Measurements from ENCODE around the gene CACNA2D2. TPM values are rescaled to one million over a fixed set of nuclear protein-coding genes. Genes with fewer than 3 reads are reported as not detected.
A peak's percentile ranks its signal among the peaks of the same experiment; 100 is the strongest.

CACNA2D2 gene
- total and polyA plus RNA-seq, 2 of the 13 experiments (the other 11 are each of a cell fraction or from before 2014, with no cell fraction given), result not detected

GRCh38 chr3:50415061-50415460, 88.4 kb downstream of the CACNA2D2 start:
- intact Hi-C loops (cut with micrococcal nuclease; ENCODE audit: unreplicated experiment), result no loop called here
- peaks cover 1 to 15% of the 10 kb centered on the region in 2 experiments; a peak in 3 of 5 replicates for H3K27me3 ChIP-seq (ENCODE audit: control insufficient read depth in 1 of 2, insufficient read depth in 2 of 2, low read length in 2 of 2)
- no peaks in the 10 kb centered on the region for H3K79me2 ChIP-seq (ENCODE audit: insufficient read depth, low read length)
- H3K27ac ChIP-seq (ENCODE audit: extremely low read length, insufficient read depth, low read length), result no peak overlapping the region
- TF ChIP-seq, protein P1, sequence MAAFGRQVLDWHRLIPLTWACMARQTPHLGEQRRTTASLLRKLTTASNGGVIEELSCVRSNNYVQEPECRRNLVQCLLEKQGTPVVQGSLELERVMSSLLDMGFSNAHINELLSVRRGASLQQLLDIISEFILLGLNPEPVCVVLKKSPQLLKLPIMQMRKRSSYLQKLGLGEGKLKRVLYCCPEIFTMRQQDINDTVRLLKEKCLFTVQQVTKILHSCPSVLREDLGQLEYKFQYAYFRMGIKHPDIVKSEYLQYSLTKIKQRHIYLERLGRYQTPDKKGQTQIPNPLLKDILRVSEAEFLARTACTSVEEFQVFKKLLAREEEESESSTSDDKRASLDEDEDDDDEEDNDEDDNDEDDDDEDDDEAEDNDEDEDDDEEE (CRISPR knock-in tag; IDR thresholded peaks at IDR 0.05), result no peak
- peak; percentile 22 for TF ChIP-seq CTCF (CRISPR knock-in tag; IDR thresholded peaks at IDR 0.05)
- no peaks in the 10 kb centered on the region for H3K36me3 ChIP-seq (replicated peaks in 1 of 2; ENCODE audit: control insufficient read depth in 1 of 2, insufficient read depth in 2 of 2, low read length in 2 of 2)
- H3K4me3 ChIP-seq (replicated peaks in 1 of 3; ENCODE audit: insufficient read depth in 1 of 3, low read depth in 2 of 3, low read length in 3 of 3), result no peak overlapping the region
- WGBS (ENCODE audit: low lambda C conversion rate), result 17% methylated on average over 2 of the region's 4 CpGs
- no peaks in the 10 kb centered on the region for H3K4me1 ChIP-seq (ENCODE audit: insufficient read depth, low read length)
- no TSS peak for BruUV-seq (replicated peaks)
- ChIA-PET CTCF (ENCODE audit: low intra/inter-chr PET ratio, low total read pairs) (no interaction called here), POLR2A (no interaction called here)
- DNase-seq (ENCODE audit: low spot score) (no peak), ATAC-seq (peak; percentile 38), FAIRE-seq (no peak)
- H3K9ac ChIP-seq (ENCODE audit: insufficient read depth, low read depth, low read length), result no peak overlapping the region
- H2AFZ ChIP-seq (ENCODE audit: low read length), result no peak overlapping the region
- H4K20me1 ChIP-seq (ENCODE audit: insufficient read depth, low read length), result peaks cover 4% of the 10 kb centered on the region; the same call in 1 of the 2 replicates
- no peak overlapping the region for H3K4me2 ChIP-seq (ENCODE audit: low read depth, low read length)
- H3K9me3 ChIP-seq (ENCODE audit: low read length), result no peaks in the 10 kb centered on the region
- in situ Hi-C loops (cut with HindIII; ENCODE audit: extremely low pct_ligation_motif_present, low pct_unique_long_range_greater_than_20kb), result no loop called here

- Histone ChIP-seq H3K9me3 (ENCODE audit: low read length) (no peaks in the 10 kb centered on the region), H3K4me2 (ENCODE audit: low read depth, low read length) (no peak overlapping the region), H3K79me2 (ENCODE audit: insufficient read depth, low read length) (no peaks in the 10 kb centered on the region), H3K4me3 (replicated peaks in 1 of 3; ENCODE audit: insufficient read depth in 1 of 3, low read depth in 2 of 3, low read length in 3 of 3) (no peak overlapping the region), H4K20me1 (ENCODE audit: insufficient read depth, low read length) (peaks cover 4% of the 10 kb centered on the region; the same call in 1 of the 2 replicates), H3K36me3 (replicated peaks in 1 of 2; ENCODE audit: control insufficient read depth in 1 of 2, insufficient read depth in 2 of 2, low read length in 2 of 2) (no peaks in the 10 kb centered on the region), H3K27me3 (ENCODE audit: control insufficient read depth in 1 of 2, insufficient read depth in 2 of 2, low read length in 2 of 2) (peaks cover 1 to 15% of the 10 kb centered on the region in 2 experiments; a peak in 3 of 5 replicates), H3K4me1 (ENCODE audit: insufficient read depth, low read length) (no peaks in the 10 kb centered on the region), H3K9ac (ENCODE audit: insufficient read depth, low read depth, low read length) (no peak overlapping the region), H2AFZ (ENCODE audit: low read length) (no peak overlapping the region), H3K27ac (ENCODE audit: extremely low read length, insufficient read depth, low read length) (no peak overlapping the region)
- intact Hi-C loops (cut with micrococcal nuclease; ENCODE audit: unreplicated experiment), result no loop called here
- in situ Hi-C loops (cut with HindIII; ENCODE audit: extremely low pct_ligation_motif_present, low pct_unique_long_range_greater_than_20kb), result no loop called here
- WGBS (ENCODE audit: low lambda C conversion rate), result 69% methylated on average over 13 of the region's 14 CpGs
- POLR2A ChIA-PET, result no interaction called here
- TF ChIP-seq, protein P2, sequence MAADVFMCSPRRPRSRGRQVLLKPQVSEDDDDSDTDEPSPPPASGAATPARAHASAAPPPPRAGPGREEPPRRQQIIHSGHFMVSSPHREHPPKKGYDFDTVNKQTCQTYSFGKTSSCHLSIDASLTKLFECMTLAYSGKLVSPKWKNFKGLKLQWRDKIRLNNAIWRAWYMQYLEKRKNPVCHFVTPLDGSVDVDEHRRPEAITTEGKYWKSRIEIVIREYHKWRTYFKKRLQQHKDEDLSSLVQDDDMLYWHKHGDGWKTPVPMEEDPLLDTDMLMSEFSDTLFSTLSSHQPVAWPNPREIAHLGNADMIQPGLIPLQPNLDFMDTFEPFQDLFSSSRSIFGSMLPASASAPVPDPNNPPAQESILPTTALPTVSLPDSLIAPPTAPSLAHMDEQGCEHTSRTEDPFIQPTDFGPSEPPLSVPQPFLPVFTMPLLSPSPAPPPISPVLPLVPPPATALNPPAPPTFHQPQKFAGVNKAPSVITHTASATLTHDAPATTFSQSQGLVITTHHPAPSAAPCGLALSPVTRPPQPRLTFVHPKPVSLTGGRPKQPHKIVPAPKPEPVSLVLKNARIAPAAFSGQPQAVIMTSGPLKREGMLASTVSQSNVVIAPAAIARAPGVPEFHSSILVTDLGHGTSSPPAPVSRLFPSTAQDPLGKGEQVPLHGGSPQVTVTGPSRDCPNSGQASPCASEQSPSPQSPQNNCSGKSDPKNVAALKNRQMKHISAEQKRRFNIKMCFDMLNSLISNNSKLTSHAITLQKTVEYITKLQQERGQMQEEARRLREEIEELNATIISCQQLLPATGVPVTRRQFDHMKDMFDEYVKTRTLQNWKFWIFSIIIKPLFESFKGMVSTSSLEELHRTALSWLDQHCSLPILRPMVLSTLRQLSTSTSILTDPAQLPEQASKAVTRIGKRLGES (CRISPR knock-in tag; IDR thresholded peaks at IDR 0.05; ENCODE audit: borderline replicate concordance), result no peak
- TF ChIP-seq ZNF562 (CRISPR knock-in tag; IDR thresholded peaks at IDR 0.05; ENCODE audit: borderline replicate concordance) (no peak), ZNF20 (CRISPR knock-in tag; IDR thresholded peaks at IDR 0.05) (no peak), ATRX (CRISPR knock-in tag; IDR thresholded peaks at IDR 0.05; ENCODE audit: borderline replicate concordance) (no peak), GTF2F1 (IDR thresholded peaks at IDR 0.05; ENCODE audit: low read length) (no peak), ZNF737 (CRISPR knock-in tag; IDR thresholded peaks at IDR 0.05; ENCODE audit: borderline replicate concordance) (no peak), ZNF263 (CRISPR knock-in tag; IDR thresholded peaks at IDR 0.05) (no peak)
- TF ChIP-seq, protein P3, sequence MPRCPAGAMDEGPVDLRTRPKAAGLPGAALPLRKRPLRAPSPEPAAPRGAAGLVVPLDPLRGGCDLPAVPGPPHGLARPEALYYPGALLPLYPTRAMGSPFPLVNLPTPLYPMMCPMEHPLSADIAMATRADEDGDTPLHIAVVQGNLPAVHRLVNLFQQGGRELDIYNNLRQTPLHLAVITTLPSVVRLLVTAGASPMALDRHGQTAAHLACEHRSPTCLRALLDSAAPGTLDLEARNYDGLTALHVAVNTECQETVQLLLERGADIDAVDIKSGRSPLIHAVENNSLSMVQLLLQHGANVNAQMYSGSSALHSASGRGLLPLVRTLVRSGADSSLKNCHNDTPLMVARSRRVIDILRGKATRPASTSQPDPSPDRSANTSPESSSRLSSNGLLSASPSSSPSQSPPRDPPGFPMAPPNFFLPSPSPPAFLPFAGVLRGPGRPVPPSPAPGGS (CRISPR knock-in tag; IDR thresholded peaks at IDR 0.05), result no peak
- DNase-seq (ENCODE audit: low spot score) (no peak), FAIRE-seq (no peak), ATAC-seq (no peak)
- no TSS peak for BruUV-seq (replicated peaks)
- CTCF ChIA-PET (ENCODE audit: low intra/inter-chr PET ratio, low total read pairs), result no interaction called here
Observed at GRCh38 chr3:50414616-50415015, 88.8 kb downstream of the CACNA2D2 start.

Data from HepG2 (cell line).